ENCODE measurements around the gene SDK2. TPM values are rescaled to one million over a fixed set of nuclear protein-coding genes. Genes with fewer than 3 reads are reported as not detected.

The SDK2 gene
- polyA plus RNA-seq, 3 donors: 0.01 TPM; not detected in 2

- intact Hi-C loops (cut with micrococcal nuclease): no loop called here
- Mint-ChIP-seq H3K27me3 (ENCODE audit: low read depth in 3 of 3) (peaks cover 0 to 6% (median 4%) of the 10 kb centered on the region in 3 donors), H3K4me1 (peaks cover 2% of the 10 kb centered on the region), H3K27ac (no peak overlapping the region), H3K36me3 (no peaks in the 10 kb centered on the region), H3K9me3 (peaks cover 0 to 3% (median 0%) of the 10 kb centered on the region in 7 donors), H3K4me3 (no peak overlapping the region)
- Histone ChIP-seq H4K20me1 (ENCODE audit: insufficient read depth, low read length) (no peaks in the 10 kb centered on the region), H3K27me3 (ENCODE audit: control insufficient read depth in 2 of 2, insufficient read depth in 2 of 2, low read length in 2 of 2) (no peaks in the 10 kb centered on the region), H3K27ac (ENCODE audit: low read depth in 1 of 2, low read length in 2 of 2) (no peak overlapping the region), H3K9me3 (replicated peaks in 1 of 2; ENCODE audit: control insufficient read depth in 1 of 2, insufficient read depth in 1 of 2, low read length in 2 of 2) (no peaks in the 10 kb centered on the region), H3K36me3 (replicated peaks in 1 of 2; ENCODE audit: control insufficient read depth in 1 of 2, insufficient read depth in 2 of 2, low read length in 2 of 2) (no peaks in the 10 kb centered on the region), H3K4me1 (ENCODE audit: control insufficient read depth in 1 of 2, insufficient read depth in 2 of 2, low read length in 2 of 2) (no peaks in the 10 kb centered on the region), H3K79me2 (ENCODE audit: insufficient read depth, low read length) (no peaks in the 10 kb centered on the region), H3K4me3 (replicated peaks in 1 of 3; ENCODE audit: low read depth in 2 of 3, low read length in 3 of 3) (no peak overlapping the region), H2AFZ (ENCODE audit: insufficient read depth, low read depth, low read length, poor library complexity, severe bottlenecking) (no peak overlapping the region), H3K4me2 (replicated peaks; ENCODE audit: extremely low read depth, low read length, poor library complexity, severe bottlenecking) (no peak overlapping the region), H3K9ac (ENCODE audit: insufficient read depth, low read length, poor library complexity, severe bottlenecking) (no peak overlapping the region)
- 94% methylated on average over 3 of the region's 8 CpGs for WGBS (ENCODE audit: insufficient coverage)
- no peak for DNase-seq
- TF ChIP-seq, protein P1, sequence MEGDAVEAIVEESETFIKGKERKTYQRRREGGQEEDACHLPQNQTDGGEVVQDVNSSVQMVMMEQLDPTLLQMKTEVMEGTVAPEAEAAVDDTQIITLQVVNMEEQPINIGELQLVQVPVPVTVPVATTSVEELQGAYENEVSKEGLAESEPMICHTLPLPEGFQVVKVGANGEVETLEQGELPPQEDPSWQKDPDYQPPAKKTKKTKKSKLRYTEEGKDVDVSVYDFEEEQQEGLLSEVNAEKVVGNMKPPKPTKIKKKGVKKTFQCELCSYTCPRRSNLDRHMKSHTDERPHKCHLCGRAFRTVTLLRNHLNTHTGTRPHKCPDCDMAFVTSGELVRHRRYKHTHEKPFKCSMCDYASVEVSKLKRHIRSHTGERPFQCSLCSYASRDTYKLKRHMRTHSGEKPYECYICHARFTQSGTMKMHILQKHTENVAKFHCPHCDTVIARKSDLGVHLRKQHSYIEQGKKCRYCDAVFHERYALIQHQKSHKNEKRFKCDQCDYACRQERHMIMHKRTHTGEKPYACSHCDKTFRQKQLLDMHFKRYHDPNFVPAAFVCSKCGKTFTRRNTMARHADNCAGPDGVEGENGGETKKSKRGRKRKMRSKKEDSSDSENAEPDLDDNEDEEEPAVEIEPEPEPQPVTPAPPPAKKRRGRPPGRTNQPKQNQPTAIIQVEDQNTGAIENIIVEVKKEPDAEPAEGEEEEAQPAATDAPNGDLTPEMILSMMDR (IDR thresholded peaks at IDR 0.05): no peak
Measured at GRCh38 chr17:73356561-73357170, 287.6 kb downstream of the SDK2 start.

- no peaks in the 10 kb centered on the region for H3K4me1 ChIP-seq (ENCODE audit: control insufficient read depth in 1 of 2, insufficient read depth in 2 of 2, low read length in 2 of 2)
- Mint-ChIP-seq H3K36me3 (no peaks in the 10 kb centered on the region), H3K4me3 (no peak overlapping the region), H3K9me3 (peaks cover 0 to 3% (median 0%) of the 10 kb centered on the region in 7 donors), H3K4me1 (no peaks in the 10 kb centered on the region), H3K27me3 (ENCODE audit: low read depth in 3 of 3) (peaks cover 0 to 9% (median 4%) of the 10 kb centered on the region in 3 donors), H3K27ac (no peak overlapping the region)
- no peak overlapping the region for H2AFZ ChIP-seq (ENCODE audit: insufficient read depth, low read depth, low read length, poor library complexity, severe bottlenecking)
- no peaks in the 10 kb centered on the region for H3K9me3 ChIP-seq (replicated peaks in 1 of 2; ENCODE audit: control insufficient read depth in 1 of 2, insufficient read depth in 1 of 2, low read length in 2 of 2)
- 97% methylated on average over 10 of the region's 21 CpGs for WGBS (ENCODE audit: insufficient coverage)
- H3K27me3 ChIP-seq (ENCODE audit: control insufficient read depth in 2 of 2, insufficient read depth in 2 of 2, low read length in 2 of 2): no peaks in the 10 kb centered on the region
- no peak overlapping the region for H3K4me2 ChIP-seq (replicated peaks; ENCODE audit: extremely low read depth, low read length, poor library complexity, severe bottlenecking)
- TF ChIP-seq, protein P1 (IDR thresholded peaks at IDR 0.05): no peak
- intact Hi-C loops (cut with micrococcal nuclease): no loop called here
- H3K36me3 ChIP-seq (replicated peaks in 1 of 2; ENCODE audit: control insufficient read depth in 1 of 2, insufficient read depth in 2 of 2, low read length in 2 of 2): no peaks in the 10 kb centered on the region
- no peak overlapping the region for H3K27ac ChIP-seq (ENCODE audit: low read depth in 1 of 2, low read length in 2 of 2)
- no peaks in the 10 kb centered on the region for H4K20me1 ChIP-seq (ENCODE audit: insufficient read depth, low read length)
- no peak for DNase-seq
- H3K79me2 ChIP-seq (ENCODE audit: insufficient read depth, low read length): no peaks in the 10 kb centered on the region
- no peak overlapping the region for H3K9ac ChIP-seq (ENCODE audit: insufficient read depth, low read length, poor library complexity, severe bottlenecking)
- no peak overlapping the region for H3K4me3 ChIP-seq (replicated peaks in 1 of 3; ENCODE audit: low read depth in 2 of 3, low read length in 3 of 3)
Measured at GRCh38 chr17:73354423-73355284, 289.6 kb downstream of the SDK2 start.
